ENCODE data around the gene TRIM4. TPM values are rescaled to one million over a fixed set of nuclear protein-coding genes. Genes with fewer than 3 reads are reported as not detected.
"Not testable (repeated sequence)": the region's sequence is repeated elsewhere in the genome, so short reads cannot be mapped to it uniquely, and the experiment has no call there.

The TRIM4 gene, protein sequence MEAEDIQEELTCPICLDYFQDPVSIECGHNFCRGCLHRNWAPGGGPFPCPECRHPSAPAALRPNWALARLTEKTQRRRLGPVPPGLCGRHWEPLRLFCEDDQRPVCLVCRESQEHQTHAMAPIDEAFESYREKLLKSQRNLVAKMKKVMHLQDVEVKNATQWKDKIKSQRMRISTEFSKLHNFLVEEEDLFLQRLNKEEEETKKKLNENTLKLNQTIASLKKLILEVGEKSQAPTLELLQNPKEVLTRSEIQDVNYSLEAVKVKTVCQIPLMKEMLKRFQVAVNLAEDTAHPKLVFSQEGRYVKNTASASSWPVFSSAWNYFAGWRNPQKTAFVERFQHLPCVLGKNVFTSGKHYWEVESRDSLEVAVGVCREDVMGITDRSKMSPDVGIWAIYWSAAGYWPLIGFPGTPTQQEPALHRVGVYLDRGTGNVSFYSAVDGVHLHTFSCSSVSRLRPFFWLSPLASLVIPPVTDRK
- total RNA-seq (2014; rRNA removed; shearing (Covaris generic)): 10.0 and 12.9 TPM in 2 replicates

DNA sequence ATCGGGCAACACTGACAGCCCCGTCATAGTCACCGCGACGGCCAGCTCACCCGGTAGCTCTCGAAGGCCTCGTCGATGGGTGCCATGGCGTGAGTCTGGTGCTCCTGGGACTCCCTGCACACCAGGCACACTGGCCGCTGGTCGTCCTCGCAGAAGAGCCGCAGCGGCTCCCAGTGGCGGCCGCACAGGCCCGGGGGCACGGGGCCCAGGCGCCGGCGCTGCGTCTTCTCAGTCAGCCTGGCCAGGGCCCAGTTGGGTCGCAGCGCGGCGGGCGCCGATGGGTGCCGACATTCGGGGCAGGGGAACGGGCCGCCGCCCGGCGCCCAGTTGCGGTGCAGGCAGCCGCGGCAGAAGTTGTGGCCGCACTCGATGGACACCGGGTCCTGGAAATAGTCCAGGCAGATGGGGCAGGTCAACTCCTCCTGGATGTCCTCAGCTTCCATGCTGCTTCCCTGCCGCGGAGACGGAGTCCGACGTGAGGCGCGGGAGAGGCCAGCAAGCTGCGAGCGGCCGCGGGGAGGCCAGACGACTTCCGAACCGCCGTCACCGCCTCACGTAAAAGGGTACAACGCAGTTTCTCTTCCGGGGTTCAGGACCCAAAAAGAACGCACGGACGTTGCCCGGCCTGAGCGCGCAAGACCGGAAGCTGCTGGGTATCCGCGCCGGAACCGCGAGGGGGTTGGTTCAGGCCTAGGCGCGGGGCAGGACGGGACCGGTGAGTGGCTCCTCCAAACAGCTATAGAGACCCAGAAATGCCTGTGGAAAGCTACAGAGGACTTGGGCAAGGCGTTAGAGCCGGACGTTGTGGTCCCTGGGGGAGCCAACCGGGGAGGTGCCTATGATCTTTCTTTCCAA, at the start of gene TRIM4:
TRIM4 (minus strand) TSS at position 572 of the 855 bp plus-strand sequence; CDS start at position 443, 129 bp downstream.
- in situ Hi-C loops (cut with HindIII; ENCODE audit: low sequenced_read_pairs): no loop called here
- peak; percentile 91 for DNase-seq (ENCODE audit: low spot score)

DNA sequence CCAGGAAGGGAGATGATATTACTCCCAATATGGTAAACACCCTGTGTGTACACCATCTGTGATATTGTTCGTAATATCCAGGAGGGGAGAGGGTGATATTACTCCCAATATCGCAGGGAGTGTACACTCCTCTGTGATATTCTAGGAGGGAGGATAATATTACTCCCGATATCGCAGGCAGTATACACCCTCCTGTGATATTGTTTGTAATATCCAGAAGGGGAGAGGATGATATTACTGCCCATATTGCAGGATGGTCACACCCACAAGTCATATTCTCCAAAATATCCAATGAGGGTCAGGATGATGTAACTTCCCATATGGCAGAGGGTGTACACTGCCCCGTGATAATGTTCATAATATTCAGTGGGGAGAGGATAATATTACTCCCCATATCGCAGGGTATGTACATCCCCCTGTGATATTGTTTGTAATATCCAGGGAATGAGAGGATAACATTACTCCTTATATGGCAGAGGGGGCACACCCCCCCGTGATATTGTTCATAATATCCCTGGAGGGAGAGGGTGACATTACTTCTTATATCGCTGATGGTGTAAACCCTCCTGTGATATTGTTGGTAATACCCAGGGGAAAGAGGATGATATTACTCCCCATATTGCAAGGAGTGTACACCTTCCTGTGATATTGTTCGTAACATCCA, 39.4 kb upstream of the TRIM4 start:
- DNase-seq (ENCODE audit: low spot score): no peak
- in situ Hi-C loops (cut with HindIII; ENCODE audit: low sequenced_read_pairs): no loop called here

DNA sequence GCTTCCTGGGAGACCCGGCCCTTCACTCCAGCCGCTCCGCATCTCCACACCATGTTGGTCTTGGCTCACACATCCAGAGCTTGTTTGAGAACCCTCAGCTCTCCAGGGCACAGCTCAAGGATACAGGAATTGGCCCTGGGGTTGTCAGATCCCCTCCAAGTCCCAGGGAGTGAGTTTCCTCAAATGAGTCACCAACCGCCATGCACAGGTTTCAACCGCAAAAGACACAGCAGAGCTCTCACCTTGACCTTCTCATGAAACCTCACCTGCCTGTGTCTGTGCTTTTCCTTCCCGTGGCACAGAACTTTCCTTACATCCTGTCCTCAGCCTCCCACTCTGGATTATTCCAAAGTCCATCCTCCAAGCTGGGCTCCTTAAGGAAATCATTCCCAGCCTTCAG, 35.9 kb upstream of the TRIM4 start:
- DNase-seq (ENCODE audit: low spot score): no peak
- in situ Hi-C loops (cut with HindIII; ENCODE audit: low sequenced_read_pairs): no loop called here

DNA sequence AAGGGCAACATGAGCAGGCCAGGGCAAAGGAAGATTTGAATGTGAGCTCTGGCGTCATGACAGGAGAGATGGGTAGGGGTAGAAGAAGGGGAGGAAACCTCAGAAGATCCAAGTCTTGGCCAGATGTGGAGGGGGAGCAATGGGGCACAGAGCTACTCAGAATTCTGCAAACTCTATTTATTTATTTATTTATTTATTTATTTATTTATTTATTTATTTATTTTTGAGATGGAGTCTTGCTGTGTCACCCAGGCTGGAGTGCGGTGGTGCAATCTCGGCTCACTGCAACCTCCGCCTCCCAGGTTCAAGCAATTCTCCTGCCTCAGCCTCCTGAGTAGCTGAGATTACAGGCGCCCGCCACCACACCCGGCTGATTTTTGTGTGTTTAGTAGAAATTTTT, 35.3 kb upstream of the TRIM4 start:
- DNase-seq (ENCODE audit: low spot score); in situ Hi-C loops (cut with HindIII; ENCODE audit: low sequenced_read_pairs): not testable (repeated sequence)

DNA sequence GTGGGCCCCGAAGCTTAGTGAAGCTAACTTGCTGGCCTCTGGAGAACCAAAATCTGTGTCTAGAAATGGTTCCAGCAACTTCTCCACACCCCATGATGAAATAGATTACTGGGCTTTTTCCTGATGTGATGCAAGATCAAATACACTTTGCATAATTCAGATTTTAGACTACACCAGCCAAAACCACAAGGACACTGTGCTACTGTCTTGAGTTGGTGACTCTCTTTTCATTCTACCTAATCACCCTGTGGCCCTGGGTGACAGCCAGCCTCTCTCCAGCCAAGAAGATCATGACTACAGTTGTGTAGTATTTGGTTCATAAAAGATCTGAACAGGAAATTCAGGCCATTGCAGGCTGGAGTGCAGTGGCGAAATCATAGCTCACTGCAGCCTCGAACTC, 34.3 kb upstream of the TRIM4 start:
- no peak for DNase-seq (ENCODE audit: low spot score)
- in situ Hi-C loops (cut with HindIII; ENCODE audit: low sequenced_read_pairs): no loop called here

DNA sequence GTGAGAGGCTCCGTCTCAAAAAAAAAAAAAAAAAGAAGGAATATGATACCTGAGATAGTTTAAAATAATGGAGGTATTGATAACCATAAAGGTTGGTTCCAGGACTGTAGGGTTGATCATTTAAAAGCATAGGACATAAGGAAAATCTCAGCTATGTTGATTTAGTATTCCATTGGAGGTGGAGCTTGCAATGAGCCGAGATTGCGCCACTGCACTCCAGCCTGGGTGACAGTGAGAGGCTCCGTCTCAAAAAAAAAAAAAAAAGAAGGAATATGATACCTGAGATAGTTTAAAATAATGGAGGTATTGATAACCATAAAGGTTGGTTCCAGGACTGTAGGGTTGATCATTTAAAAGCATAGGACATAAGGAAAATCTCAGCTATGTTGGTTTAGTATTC, 33.3 kb upstream of the TRIM4 start:
- in situ Hi-C loops (cut with HindIII; ENCODE audit: low sequenced_read_pairs); DNase-seq (ENCODE audit: low spot score): not testable (repeated sequence)

DNA sequence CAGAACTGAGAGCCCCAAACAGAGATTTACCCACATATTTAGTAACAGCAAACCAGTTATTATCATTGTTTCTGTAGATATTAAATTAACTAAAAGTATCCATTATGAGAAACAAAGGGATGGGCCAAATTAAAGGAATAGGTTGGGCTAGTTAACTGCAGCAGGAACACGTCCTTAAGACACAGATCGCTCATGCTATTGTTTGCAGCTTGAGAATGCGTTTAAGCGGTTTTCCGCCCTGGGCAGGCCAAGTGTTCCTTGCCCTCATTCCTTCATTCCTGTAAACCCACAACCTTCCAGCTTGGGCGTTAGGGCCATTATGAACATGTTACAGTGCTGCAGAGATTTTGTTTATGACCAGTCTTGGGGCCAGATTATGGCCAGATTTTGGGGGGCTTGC, 31.5 kb upstream of the TRIM4 start:
- in situ Hi-C loops (cut with HindIII; ENCODE audit: low sequenced_read_pairs); DNase-seq (ENCODE audit: low spot score): not testable (repeated sequence)

DNA sequence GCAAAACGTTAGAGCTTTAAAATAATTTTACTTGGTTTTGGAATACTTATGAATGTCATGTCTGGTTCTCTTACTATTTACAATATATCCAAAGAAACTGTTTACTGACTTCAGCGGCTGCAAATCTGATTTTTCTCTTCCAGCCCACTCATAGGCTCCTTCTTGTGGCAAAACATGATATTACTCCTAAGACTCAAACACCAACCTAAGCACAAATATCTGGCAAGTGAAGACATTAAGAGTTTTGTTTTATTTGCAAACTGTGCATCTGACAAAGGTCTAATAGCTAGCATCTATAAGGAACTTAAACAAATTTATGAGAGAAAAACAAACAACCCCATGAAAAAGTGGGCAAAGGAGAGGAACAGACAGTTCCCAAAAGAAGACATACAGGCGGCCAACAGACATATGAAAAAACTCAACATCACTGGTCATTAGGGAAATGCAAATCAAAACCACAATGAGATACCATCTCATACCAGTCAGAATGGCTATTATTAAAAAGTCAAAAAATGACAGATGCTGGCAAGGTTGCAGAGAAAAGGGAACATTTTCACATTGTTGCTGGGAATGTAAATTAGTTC, 30.4 kb upstream of the TRIM4 start:
- DNase-seq (ENCODE audit: low spot score): no peak
- in situ Hi-C loops (cut with HindIII; ENCODE audit: low sequenced_read_pairs): no loop called here

DNA sequence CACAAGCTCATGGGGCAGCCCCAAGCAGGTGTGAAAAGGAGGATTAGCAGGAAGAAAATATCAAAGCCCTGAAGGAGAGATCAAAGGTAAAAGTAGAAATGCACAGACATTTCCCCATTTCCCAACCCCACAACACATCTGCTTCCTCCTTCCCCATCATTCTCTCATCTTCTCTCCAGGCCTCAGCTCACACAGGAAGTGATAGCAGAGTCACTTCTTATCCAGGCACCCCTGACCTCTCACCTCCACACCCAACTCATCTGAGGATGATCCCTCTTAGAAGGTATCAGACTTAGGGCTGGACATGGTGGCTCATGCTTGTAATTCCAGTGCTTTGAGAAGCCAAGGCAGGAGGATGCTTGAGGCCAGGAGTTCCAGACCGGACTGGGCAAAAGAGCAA, 28.3 kb upstream of the TRIM4 start:
- in situ Hi-C loops (cut with HindIII; ENCODE audit: low sequenced_read_pairs): no loop called here

DNA sequence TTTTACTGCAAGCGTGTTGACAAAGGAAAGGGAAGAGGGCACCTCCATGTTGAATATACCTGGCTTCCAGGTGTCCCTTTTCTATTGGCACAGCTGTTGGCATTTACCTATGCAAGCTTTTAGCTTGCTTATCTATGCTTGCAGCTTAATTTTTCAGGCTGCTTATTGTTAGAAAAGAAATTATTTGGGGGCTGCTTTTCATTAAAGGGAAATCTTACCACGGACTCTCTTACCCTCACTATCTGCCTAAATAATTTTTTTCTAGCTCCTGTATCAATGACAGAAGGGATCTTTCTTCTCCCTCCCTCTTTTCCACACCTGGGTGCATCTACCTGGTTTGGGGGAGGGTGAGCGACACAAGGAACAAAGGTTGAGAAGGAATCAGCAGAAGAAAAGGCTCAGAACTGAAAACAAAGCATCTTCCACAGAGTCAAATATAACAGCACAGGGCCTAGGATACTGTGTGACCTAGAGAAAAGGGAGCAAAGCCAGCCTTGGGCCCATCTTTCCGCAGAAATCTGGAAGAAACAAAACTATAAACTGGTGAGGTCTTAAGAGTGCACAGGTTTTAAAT, 25.3 kb upstream of the TRIM4 start:
- DNase-seq (ENCODE audit: low spot score): no peak
- in situ Hi-C loops (cut with HindIII; ENCODE audit: low sequenced_read_pairs): no loop called here

More for the DNA sequence above, 28.3 kb upstream of the TRIM4 start:
- DNase-seq (ENCODE audit: low spot score): no peak

DNA sequence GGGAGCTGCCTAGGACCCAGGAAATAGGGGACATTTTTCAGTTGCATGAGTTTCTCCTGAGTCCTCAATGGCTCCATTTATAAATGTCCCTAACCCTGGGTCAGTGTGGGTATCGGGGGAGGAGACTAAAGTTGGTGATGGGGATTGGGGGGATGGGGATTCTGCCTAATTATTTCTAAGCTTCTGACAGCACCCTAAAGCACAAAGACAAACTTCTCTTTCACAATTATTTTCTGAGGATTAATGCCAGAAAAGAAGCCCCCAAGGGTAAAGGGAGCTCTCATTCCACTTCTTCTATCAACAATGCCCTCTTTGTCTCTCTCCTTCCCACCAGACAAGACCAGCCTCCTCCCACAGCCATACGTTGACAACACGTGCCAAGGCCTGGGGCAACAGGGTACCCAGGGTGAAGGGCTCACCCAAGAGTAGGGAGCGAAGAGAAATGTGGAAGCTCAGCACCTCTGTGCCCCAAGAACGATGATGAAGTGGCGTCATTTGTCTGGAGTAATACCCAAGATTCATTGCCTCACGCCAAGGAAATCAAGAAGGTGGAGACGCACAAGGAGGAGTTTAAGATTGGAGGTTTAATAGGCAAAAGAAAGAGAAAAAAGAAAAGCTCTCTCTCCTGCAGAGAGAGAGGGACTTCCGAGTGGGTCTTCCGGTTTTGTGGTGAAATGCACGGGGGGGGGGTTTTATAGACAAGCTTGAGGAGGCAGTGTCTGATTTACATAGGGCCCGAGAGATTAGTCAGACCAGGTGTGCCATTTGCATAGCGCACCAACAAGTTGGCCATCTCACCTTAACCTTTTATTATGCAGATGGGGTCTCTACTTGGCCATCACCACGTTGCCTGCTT, 24.5 kb upstream of the TRIM4 start:
- DNase-seq (ENCODE audit: low spot score): no peak
- in situ Hi-C loops (cut with HindIII; ENCODE audit: low sequenced_read_pairs): no loop called here

DNA sequence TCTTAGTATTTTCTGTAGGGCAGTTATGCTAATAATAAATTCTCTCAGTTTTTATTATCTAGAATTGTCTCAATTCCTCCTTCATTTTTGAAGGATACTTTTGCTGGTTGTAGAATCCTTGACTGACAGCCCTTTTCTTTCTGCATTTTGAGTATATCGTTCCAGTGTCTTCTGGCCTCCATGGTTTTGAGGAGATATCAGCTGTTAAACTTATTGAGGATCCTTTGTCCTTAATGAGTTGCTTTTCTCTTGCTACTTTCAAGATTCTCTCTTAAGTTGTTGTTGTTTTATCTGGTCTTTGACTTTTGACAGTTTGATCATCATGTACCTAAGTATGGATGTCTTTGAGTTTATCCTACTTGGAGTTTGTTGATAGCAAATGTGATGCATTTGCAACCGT, 19.0 kb upstream of the TRIM4 start:
- DNase-seq (ENCODE audit: low spot score): no peak
- in situ Hi-C loops (cut with HindIII; ENCODE audit: low sequenced_read_pairs): no loop called here

DNA sequence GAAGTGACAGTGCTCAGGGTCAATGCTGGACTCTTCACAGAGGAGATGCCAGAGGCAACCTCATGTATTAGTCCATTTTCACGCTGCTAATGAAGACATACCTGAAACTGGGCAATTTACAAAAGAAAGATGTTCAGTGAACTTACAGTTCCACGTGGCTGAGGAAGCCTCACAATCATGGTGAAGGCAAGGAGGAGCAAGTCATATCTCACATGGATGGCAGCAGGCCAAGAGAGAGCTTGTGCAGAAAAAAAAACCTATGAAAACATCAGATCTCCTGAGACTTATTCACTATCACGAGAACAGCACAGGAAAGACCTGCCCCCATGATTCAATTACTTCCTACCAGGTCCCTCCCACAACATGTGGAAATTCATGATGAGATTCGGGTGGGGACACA, 15.7 kb upstream of the TRIM4 start:
- in situ Hi-C loops (cut with HindIII; ENCODE audit: low sequenced_read_pairs); DNase-seq (ENCODE audit: low spot score): not testable (repeated sequence)

DNA sequence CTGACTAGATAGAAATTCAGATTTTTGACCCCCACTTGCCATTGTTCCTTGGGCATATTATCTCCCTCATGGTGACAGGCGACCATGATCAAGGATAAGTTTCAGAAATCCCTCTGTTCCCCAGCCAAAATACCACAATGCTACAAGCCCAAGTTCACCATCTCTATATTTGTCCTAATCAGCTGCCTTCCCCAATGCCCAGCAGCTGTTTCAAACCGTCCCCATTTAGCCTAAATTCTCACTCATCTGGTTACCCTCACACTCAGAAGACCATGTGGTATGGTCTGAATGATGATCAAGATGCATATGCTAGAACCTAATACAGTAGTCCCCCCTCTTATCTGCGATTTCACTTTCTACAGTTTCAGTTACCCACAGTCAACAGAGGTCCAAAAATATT, 11.0 kb upstream of the TRIM4 start:
- in situ Hi-C loops (cut with HindIII; ENCODE audit: low sequenced_read_pairs): no loop called here

DNA sequence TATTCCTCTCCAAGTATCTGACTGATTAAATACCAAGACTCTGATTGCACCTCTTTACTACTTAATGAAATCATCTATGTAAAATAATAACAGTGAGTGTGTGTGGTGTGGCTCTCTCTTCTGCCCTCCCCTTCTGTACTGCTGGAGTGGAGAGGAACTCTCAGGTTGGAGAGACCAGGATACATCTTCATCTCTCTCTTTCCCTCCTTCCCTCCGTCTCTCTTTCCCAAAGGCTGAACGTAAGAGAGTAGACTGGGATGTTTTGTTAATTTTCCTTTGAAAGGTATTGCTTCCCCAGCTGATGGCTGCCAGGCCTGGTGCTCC, 10.4 kb upstream of the TRIM4 start:
- in situ Hi-C loops (cut with HindIII; ENCODE audit: low sequenced_read_pairs): no loop called here
- DNase-seq (ENCODE audit: low spot score): no peak

More for the DNA sequence above, 11.0 kb upstream of the TRIM4 start:
- DNase-seq (ENCODE audit: low spot score): no peak

DNA sequence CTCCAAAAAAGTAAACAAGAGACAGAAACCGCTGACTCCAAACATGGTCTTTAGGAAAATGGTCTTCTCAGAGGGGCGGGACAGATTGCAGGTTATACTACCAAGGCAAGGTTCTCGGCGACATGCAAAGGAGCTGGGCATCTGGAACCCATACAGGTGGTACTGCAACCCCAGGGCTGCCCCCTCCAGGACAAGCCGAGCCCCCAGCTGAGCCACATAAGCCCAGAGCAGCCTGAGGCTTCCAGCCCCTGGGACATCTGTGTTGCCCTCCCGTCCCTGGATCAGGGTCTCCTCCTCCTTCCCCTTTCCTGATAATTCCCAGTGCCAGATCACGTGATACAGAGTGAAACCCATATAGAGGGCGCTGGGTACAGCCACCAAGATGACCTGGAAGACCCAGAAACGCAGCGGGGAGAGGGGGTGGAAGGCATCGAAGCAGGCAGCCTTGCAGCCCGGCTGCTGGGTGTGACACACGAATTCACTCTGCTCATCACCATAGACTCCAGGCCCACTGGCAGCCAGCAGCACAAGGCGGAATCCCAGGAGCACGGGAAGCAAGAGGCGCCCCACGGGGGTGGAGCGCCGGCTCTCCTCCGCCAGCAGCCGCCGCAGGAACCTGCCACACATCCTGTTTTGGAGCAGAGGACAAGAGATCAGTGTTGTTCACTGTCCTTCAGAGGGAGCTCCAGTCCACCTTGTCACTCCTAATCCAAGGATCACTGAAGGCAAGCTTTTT, 9.8 kb upstream of the TRIM4 start, which contains the start of gene GJC3:
GJC3 (minus strand) TSS at position 627 of the 736 bp plus-strand sequence; CDS start at position 627, 0 bp downstream.
- in situ Hi-C loops (cut with HindIII; ENCODE audit: low sequenced_read_pairs): no loop called here
- peak; percentile 70 for DNase-seq (ENCODE audit: low spot score)

DNA sequence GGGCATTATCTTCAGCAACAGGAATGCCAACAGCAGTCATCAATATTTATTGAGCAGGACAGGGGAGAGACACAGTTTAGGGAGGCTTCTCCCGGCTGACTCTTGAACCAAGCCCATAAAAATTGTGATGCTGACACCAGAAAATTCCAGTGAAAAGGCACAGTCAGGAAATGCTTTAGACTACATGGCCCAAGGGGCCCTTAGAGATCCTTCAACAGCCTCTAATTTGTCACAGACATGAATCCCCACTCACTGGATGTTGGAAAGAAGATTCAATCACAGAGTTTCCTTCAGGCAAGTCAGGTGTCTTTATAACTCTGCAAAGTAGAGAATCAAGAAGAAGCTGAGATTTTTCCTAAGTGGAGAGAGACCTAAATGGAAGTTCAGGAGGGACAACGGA, 8.9 kb upstream of the TRIM4 start:
- no peak for DNase-seq (ENCODE audit: low spot score)
- in situ Hi-C loops (cut with HindIII; ENCODE audit: low sequenced_read_pairs): no loop called here

All from G401 (cell line).